Limb (tissue), 2 donors: ENCODE measurements around the gene KLK6.
"Not testable (repeated sequence)": the region's sequence is repeated elsewhere in the genome, so short reads cannot be mapped to it uniquely, and the experiment has no call there.

Source experiments
- DNase-seq, 2 donors: peaks; one replicate each; pipeline ENCODE4 v3.0.0-alpha.2; 2016; ENCODE audit errors: extremely low spot score in 2 of 2

KLK6 gene

DNA sequence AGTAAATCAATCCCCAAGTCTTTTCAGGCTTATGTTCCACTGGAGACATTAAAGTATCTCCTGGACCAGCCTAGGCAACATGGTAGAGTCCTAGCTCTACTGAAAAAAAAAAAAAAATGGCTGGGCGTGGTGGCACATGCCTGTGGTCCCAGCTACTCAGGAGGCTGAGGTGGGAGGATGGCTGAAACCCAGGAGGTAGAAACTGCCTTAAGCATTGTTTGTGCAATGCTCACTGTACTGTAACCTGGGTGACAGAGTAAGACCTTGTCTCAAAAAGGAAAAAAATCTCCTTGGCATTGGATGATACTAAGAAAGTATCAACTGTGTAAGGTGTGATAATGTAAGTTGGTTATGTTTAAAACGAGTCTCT, 23.3 kb upstream of the KLK6 start:
- no peak for DNase-seq

DNA sequence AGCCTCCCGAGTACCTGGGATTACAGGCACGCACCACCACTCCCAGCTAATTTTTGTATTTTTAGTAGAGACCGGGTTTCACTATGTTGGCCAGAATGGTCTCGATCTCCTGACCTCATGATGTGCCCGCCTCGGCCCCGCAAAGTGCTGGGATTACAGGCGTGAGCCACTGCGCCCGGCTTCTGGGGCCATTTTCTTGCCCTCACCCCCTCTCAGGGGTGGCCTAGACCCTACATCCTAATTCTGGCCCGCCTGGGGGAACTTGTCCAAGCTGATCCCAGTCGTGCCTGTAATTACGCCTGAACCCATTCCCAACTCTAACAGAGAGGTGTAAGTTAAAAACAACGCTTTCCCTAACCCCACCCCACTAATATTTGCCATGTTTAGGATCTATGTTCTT, 15.0 kb upstream of the KLK6 start:
- DNase-seq: not testable (repeated sequence)

DNA sequence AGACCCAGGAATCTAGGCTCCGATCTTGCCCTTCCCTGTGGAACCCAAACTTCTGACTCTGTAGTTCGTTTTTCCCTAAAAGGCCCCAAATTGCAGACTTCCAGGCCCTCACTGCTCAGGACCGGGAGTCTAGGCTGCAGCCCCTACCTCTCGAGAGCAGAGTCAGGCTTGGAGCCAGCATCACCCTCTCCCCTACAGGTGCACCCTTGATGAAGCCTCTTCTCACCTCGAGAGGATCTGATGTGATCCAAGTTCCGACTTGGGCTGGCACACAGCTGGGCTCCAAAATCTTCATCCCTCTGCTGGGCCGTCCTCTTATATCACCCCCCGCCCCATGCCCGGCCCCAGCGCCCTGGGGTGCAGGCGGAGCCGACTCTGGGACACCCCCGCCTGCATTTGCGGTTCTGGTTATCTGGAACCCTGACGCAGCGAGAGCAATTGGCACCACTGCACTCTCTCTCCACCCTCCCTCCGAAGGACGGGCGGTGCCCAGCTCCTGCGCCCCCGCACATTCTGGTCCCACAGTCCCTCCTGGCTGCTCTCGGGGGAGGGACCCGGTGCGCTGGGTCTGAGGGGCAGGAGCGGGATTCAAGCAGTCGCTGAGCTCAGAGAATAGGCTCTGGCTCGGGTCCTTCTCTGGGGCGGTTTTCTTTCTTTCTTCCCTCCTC, 14.4 kb upstream of the KLK6 start, which contains the start of gene KLK7:
Gene KLK7 (minus strand): TSS at position 293 of the 668 bp plus-strand sequence. CDS start 1,518 bp downstream, outside the sequence.
- DNase-seq: no peak

DNA sequence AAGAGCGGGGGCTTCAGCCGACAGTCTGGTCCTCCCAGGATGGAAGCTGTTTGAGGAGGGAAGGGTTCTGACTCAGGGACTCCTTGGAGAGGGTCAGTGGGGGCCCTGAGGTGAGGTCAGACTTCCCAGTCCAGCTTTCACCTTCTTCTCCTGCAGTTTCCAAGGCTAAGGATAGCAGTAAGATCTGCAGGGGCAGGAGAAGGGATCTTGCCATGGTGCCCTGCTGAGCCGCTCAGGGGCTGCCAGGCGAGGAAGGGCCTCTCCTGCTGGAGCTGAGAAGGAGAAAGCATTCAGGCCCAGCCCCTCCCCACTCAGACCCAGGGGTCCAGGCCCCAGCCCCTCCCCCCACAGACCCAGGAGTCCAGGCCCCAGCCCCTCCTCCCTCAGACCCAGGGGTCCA, 12.8 kb upstream of the KLK6 start:
- no peak for DNase-seq

DNA sequence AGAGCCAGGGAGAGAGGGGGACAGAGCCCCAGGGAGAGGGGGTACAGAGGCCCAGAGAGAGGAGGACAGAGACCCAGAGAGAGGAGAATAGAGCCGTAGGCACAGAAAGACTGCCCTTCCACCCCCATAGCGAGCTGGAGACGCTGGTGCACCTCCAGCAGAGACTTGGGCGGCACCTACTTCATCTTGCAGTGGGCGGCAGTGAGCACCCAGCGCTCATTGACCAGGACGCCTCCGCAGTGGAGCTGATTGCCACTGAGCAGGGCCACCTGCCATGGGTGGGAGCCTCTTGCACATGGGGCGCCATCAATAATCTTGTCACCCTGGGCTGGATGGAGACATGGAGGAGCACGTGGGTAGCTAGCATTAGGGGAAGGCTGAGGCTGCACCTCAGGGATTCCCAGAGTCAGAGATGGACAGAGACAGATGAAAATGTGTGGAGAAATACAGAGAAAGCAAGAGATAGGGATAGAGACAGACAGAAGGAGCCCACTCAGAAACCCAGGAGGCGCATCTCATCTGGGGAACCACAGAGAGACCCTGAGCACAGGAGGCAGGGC, 12.3 kb upstream of the KLK6 start:
- DNase-seq: no peak

DNA sequence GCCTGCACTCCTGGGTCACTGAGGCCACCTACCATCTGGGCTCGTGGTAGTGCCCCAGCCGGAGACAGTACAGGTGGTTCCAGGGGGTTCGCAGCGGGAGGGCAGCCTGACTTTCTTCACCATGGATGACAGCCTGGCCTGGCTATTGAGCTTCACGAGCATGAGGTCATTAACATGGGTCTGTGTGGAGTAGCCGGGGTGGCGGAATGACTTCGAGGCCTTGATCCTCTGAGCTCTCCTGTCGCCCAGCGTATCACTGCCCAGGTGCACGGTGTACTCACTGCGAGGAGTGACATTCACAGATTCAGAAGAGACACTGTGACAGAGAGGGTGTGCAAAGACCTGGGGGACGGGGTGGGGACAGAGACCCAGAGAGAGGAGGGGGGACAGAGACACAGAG, 10.8 kb upstream of the KLK6 start:
- no peak for DNase-seq

DNA sequence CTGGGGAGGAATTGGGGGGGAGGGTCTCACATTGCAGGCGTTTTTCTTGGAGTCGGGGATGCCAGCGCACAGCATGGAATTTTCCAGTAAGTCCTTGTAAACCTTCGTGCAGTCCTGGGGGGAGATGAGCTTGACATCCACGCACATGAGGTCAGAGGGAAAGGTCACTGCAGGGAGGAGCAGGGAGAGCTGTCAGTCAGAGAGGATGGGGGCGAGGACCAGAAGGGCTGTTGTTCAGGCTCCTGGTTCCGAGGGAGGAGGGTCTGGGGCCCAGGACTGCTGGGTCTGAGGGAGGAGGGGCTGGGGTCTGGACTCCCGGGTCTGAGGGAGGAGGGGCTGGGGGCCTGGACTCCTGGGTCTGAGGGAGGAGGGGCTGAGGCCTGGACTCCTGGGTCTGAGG, 10.4 kb upstream of the KLK6 start:
- DNase-seq: no peak

DNA sequence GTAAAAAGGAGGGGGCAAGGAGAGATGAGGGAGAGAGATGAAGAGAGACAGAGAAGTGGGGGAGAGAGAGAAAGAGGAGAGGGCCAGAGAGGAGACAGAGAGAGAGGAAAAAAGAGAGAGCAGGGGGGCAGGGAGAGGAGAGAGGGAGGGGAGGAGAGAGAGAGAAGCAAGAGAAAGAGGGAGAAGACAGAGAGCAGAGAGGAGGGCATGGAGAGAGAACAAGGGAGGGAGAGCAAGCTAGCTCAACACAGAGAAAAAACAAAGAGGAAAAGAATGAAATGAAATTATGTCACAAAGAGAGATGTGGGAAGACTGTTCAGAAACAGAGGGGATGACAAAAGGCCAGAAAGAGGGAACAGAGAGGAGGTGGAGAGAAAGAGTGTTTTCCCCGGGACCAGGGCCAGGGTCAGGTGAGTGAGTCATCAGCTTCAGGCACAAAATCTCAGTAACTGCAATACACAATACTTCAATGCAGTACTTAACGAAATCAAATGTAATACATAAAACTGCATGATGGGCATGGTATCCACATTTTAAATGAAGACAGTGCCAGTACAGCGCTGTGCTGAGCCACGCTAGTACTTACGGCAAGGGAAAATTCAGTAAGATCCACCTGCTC, 9.5 kb upstream of the KLK6 start:
- DNase-seq: no peak

DNA sequence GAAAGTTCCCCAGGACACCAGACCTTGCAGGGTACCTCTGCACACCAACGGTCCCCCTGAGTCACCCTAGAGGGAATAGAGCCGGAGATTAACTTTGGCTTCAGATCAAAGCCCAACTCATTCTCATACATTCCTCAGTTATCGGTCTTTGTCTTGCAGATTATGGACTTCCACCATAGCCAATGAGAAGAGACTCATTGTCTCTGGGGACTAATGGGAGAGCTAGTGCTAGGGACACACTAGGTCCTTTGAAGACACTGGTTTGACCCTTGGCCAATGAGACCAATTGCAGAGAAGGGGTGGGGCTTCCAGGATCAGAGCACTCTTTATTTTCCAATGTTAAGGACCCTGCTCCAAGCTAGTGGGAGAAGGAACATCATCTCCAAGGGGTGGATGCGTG, 8.2 kb upstream of the KLK6 start:
- no peak for DNase-seq

DNA sequence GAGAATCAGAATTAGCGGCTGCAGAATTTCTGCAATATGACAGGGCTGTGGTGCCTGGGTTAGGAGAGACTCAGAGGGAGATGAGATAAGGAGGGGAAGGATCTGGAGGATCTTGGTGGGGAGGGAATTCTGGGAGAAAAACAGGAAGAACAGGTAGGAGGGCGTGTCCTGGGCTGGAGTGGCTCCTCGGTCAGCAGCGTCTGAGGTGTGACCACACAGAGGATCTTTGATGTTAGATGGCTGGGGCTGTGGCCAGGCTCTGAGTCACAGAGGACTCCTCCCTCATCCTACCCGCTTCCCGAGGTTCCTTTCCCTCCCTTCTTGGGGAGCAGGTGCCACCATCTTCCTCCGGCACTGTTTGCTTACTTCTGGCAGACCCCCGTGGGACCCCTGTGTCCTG, 6.4 kb upstream of the KLK6 start:
- no peak for DNase-seq

DNA sequence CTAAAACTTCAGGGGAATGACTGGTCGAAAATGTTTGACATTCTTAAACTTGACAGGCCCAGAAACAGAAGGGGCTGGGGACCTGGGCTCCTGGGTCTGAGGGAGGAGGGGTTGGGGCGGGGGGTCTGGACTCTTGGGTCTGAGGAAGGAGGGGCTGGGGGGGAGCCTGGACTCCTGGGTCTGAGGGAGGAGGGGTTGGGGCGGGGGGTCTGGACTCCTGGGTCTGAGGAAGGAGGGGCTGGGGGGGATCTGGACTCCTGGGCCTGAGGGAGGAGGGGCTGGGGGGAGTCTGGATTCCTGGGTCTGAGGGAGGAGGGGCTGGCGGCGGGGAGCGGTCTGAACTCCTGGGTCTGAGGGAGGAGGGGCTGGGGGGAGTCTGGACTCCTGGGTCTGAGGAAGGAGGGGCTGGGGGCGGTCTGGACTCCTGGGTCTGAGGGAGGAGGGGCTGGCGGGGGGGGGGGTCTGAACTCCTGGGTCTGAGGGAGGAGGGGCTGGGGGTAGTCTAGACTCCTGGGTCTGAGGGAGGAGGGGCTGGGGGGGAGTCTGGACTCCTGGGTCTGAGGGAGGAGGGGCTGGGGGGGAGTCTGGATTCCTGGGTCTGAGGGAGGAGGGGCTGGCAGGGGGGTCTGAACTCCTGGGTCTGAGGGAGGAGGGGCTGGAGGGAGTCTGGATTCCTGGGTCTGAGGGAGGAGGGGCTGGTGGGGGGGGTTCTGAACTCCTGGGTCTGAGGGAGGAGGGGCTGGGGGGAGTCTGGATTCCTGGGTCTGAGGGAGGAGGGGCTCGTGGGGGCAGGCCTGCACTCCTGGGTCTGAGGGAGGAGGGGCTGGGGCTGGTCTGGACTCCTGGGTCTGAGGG, 5.5 kb upstream of the KLK6 start:
- no peak for DNase-seq

DNA sequence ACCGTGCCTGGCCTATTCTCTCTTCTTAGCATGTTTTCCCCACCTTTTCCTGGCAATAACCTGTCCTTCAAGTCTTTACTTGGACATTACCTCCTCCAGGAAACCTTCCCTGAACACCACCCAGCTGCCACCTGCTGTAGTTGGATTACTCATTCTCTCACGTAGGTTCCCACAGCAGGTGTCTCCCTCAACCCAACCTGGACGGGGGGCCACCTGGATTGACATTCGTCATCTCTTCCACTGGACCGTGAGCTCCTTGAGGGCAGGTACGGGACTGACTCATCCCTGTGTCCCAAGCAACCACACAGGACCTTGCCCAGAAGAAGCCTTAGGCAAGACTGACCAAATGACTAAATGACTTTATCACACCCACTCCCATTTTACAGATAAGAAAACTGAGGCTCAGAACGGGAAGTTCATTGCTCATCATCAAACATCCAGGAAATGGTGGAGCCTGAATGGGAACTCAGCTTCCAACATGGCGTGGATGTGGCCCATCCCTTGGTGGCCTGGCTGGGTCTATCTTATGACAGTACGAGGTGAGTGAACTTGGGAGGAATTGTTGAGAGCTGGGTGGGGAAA, 3.5 kb upstream of the KLK6 start:
- no peak for DNase-seq

DNA sequence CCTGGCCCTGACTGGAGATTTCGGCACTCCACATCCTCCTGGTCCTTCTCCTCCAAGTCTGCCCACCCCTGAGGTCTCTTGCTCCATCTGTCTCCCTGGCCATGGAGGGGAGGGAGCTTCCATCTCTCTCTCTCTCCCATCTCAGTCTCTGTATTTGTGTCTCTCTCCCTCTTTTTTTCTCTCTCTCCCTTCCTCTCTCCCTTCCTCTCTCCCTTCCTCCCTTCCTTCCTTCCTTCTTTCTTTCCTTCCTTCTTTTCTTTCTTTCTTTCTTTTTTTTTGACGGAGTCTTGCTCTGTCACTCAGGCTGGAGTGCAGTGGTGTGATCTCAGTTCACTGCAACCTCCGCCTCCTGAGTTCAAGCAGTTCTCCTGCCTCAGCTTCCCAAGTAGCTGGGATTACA, 419 bp upstream of the KLK6 start:
- DNase-seq: not testable (repeated sequence)

DNA sequence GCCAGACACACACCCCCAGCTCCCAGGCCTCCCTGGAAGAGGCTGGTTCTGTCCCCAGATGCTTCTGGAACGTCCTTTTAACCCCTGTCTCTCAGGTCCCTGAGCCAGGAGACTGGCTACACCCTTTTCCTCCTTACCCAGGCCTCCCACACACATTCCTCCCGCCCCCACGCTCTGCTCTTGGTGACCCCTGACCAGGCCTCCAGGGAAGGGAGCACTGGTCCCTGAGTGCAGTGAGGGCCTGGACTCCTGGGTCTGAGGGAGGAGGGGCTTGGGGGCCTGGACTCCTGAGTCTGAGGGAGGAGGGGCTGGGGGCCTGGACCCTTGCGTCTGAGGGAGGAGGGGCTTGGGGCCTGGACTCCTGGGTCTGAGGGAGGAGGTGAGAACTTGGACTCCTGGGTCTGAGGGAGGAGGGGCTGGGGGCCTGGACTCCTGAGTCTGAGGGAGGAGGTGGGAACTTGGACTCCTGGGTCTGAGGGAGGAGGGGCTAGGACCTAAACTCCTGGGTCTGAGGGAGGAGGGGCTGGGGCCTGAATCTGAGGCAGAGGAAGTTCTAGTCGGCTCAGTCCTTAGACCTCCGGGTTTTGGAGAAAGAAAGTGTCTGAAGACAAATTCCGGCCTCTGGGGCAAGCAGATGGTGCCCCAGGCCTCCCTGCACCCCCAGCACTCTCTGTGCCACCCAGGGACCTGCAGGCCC, 527 bp downstream of the KLK6 start:
- DNase-seq: no peak

DNA sequence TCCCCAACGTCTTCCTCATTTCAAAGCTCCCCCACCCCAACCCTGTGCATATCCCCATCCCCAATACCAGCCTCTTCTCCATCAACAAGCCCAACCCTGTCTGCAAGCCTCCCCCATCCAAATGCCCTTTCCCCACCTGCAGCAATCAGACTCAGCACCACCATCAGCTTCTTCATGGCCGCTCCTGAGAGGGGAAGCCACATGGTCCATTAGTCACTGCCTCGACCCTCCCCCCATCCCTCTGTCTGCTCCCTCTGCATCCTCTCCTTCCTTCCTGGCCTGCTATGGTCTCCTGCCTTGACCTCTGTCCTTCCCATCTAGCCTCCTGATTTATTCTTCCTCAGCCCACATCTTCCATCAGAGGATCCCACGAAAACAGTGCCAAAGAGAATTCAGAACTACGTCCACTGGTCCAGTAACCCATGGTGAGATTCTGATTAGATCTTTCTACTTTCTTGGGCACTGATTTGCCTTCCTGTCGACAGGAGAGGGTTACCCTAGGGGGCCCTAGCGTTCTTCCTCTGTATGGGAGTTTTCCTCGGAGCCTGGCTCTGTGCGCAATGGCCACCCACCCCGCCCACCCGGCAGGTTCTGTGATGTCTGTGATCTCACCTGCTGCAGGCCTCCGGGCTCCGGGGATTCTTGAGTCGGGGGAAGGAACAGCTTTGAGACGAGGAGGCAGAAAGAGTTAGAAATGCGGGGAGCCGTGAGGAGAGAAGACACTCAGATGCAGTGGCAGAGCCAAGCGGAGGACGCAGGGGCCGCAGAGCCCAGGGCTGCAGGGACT, 1.3 kb downstream of the KLK6 start:
- DNase-seq: no peak

DNA sequence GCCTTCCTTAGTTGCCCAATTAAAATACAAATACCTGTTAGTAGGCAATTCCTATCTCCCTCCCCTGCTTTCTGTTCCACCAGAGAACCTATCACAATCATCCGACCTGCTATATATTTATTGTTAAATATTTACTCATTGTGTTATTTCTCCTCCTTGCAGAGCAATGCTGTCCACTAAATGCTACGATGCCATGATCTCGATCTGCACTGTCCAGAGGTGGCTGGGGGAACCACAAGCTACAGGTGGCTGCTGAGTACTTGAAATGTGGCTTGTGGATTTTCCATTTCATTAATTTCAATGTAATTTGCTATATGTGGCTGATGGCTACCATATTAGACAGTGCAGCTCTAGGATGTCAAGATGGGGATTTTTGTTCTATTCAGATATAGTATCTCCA, 5.1 kb downstream of the KLK6 start:
- DNase-seq: no peak

DNA sequence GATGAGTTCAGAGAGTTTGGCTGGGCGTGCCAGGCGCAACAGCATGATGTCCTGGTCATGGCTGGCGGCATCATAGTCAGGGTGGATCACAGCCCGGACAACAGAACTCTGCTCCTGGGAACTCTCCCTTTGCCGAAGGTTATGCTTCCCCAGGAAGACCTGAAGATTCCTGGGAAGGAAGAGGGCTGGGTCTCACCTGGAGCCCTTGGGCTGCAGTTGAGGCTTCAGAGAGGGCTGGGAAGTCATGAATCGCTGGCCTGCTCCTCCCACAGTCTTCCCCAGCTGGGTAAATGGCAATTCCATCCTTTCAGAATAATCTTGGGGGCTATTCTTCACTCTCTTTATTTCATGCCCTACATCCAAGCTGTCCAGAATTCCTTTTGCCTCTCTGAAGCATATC, 6.0 kb downstream of the KLK6 start:
- DNase-seq: no peak

DNA sequence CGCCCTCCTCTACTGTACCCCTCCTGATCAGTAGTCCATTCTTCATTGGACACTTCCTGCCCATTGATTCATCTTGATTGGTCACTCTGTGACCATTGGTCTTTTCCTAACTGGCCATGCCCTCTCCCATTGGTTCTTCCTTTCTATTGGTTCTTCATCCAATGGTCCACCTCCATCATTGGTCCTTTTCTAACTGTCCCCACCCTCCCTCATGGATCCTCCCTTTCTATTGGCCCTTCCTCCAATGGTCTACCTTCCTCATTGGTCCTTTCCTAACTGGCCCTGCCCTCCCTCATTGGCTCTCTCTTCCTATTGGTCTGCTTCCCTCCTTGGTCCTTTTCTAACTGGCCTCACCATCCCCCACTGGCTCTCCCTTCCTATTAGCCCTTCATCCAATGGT, 7.1 kb downstream of the KLK6 start:
- no peak for DNase-seq

DNA sequence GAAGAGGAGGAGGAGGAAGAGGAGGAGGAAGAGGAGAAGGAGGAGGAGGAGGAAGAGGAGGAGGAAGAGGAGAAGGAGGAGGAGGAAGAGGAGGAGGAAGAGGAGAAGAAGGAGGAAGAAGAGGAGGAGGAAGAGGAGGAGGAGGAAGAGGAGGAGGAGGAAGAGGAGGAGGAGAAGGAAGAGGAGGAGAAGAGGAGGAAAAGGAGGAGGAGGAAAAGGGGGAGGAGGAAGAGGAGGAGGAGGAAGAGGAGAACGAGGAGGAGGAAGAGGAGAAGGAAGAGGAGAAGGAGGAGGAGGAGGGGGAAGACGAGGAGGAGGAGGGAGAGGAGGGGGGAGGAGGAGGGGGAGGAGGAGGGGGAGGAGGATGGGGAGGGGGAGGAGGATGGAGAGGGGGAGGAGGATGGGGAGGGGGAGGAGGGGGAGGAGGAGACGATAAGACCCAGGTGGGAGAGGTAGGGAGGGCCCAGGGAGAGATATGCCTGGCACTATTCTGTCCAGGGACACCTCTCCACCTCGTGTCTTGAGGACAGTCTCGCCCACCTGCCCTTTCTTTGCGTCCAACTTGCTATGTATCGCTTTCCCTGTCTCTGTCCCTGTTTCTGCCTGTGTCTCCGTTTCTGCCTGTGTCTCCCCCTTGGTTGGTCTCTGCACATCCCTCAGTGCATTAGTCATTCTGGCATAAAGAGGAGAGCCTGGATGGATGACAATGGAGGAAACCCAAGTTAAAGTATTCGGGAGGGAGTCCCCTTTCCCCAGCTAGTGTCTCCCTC, 9.5 kb downstream of the KLK6 start:
- DNase-seq: no peak

DNA sequence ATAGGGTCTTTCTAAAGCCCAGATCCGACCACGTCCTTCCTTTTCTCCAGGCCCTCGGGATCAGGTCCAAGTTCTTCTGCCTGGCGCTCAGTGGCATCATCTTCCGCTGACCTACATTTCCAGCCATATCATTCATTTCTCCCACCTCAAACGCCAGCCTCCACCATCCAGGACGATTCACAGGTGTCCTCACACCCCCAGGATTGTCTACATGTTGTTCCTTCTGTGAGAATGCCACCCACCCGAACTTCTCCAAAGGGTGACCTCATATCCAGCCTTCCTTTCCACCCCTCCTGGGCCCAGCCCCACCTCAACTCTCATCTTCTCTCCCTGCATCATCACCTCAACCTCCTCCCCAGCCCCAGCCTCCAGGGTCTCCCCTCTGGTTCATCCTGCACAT, 11.8 kb downstream of the KLK6 start:
- DNase-seq: no peak
